Type B pancreatic cell (in vitro differentiated cells): ENCODE measurements around the gene IQSEC1. TPM values are rescaled to one million over a fixed set of nuclear protein-coding genes. Genes with fewer than 3 reads are reported as not detected.

Experiments
- DNase-seq: peaks from one replicate; pipeline ENCODE4 v3.0.0; 2021; ENCODE audit warnings: mixed read lengths; ENCODE audit not compliant: unreplicated experiment; ENCODE audit errors: extremely low spot score
- H3K27ac Mint-ChIP-seq: 2 replicates; pipeline ENCODE4 v1.8.0; 2021; ENCODE audit warnings: mild to moderate bottlenecking, mixed read lengths
- H3K27me3 Mint-ChIP-seq: 2 replicates; pipeline ENCODE4 v1.8.0; 2021; ENCODE audit warnings: mixed read lengths
- H3K36me3 Mint-ChIP-seq: 2 replicates; pipeline ENCODE4 v1.8.0; 2021; ENCODE audit warnings: mixed read lengths
- H3K4me1 Mint-ChIP-seq: one replicate; pipeline ENCODE4 v1.8.0; 2021; ENCODE audit warnings: mixed read lengths; ENCODE audit not compliant: unreplicated experiment
- H3K4me3 Mint-ChIP-seq: 2 replicates; pipeline ENCODE4 v1.8.0; 2021; ENCODE audit warnings: mild to moderate bottlenecking, mixed read lengths
- H3K9me3 Mint-ChIP-seq: 2 replicates; pipeline ENCODE4 v1.8.0; 2021; ENCODE audit warnings: mixed read lengths
- total RNA-seq: library from RNA; stranded (reverse); gene quantifications from 2 replicates; pipeline ENCODE4 v1.2.1, GENCODE V29; 2021; ENCODE audit warnings: low replicate concordance
- TF ChIP-seq, protein P1 (sequence below): fragments of 200-600 bp; sonication (generic); conservative IDR thresholded peaks from 2 replicates; pipeline ENCODE4 v1.5.0; 2021; ENCODE audit warnings: antibody characterized with exemption, mild to moderate bottlenecking

IQSEC1 gene
- total RNA-seq, 1 donor from 2014 or later: 33.1 TPM

DNA sequence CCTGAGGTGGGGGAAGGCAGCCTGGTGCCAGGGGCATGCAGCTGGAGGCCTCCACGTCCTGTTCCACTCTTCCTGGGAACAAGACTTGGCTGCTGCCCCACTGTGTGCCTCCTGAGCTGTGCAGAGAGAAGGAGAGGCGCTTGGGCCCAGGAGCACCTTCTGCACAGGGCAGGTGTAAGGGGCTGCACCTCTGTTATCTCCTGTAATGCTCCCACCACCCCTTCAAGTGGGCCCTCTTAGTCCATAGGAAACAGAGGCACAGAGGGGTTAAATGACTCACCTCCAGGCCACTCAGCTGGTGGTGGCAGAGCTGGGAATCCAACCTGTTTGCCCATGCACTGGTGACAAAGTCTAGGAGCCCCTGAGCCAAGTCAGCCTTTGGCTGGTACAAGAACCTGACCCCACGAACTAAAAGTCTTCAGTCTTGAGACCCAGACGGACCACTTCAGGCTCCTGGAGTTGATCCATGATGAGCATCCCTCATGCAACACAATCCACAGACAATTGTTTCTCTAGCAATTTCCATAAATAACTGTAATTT, 93.2 kb downstream of the IQSEC1 start:
- TF ChIP-seq, protein P1, sequence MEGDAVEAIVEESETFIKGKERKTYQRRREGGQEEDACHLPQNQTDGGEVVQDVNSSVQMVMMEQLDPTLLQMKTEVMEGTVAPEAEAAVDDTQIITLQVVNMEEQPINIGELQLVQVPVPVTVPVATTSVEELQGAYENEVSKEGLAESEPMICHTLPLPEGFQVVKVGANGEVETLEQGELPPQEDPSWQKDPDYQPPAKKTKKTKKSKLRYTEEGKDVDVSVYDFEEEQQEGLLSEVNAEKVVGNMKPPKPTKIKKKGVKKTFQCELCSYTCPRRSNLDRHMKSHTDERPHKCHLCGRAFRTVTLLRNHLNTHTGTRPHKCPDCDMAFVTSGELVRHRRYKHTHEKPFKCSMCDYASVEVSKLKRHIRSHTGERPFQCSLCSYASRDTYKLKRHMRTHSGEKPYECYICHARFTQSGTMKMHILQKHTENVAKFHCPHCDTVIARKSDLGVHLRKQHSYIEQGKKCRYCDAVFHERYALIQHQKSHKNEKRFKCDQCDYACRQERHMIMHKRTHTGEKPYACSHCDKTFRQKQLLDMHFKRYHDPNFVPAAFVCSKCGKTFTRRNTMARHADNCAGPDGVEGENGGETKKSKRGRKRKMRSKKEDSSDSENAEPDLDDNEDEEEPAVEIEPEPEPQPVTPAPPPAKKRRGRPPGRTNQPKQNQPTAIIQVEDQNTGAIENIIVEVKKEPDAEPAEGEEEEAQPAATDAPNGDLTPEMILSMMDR: no peak
- Mint-ChIP-seq H3K4me1 (peaks cover 10% of the 10 kb centered on the region), H3K9me3 (no peaks in the 10 kb centered on the region), H3K27me3 (peaks cover 3% of the 10 kb centered on the region), H3K27ac (no peak overlapping the region), H3K4me3 (no peak overlapping the region), H3K36me3 (no peaks in the 10 kb centered on the region)
- no peak for DNase-seq

DNA sequence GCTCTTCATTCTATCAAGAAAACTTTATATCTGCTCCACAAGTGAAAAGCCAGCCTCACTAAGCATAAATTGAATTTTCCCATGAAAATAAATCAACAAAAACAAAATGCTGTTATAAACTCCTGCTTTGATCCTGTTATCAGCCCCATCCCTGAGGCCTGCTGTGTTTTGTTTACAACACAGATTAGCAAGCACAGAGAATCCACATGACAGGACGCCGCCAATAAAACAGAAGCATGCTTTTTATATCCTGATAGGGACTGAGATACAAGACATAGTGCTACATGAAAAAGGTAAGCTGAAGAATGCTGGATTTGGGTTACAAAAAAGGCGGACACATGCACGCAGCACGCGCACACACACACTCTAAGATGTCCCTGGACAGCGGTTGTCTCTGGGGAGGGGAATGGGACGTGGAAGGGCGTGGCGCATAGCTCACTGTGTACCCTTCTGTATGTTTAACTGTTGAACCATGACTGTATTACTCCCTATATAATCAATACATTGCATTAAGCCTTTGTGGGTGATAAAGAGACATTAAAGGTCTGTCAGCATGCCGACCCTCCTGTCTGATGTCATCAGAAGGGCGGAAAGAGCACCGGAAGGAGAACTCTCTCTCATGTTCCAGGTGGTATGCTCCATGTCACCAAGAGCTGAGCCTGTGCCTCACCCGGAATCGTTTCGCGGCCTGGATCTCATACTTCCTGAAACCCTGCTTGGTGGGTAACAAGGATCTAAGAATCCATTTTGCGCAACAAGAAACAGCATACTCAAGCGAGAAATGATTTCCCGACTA, 93.9 kb downstream of the IQSEC1 start:
- H3K27me3 Mint-ChIP-seq: peaks cover 3% of the 10 kb centered on the region
- no peak overlapping the region for H3K27ac Mint-ChIP-seq
- peaks cover 10% of the 10 kb centered on the region for H3K4me1 Mint-ChIP-seq
- H3K9me3 Mint-ChIP-seq: no peaks in the 10 kb centered on the region
- no peak for DNase-seq
- TF ChIP-seq, protein P1: no peak
- no peak overlapping the region for H3K4me3 Mint-ChIP-seq
- no peaks in the 10 kb centered on the region for H3K36me3 Mint-ChIP-seq

DNA sequence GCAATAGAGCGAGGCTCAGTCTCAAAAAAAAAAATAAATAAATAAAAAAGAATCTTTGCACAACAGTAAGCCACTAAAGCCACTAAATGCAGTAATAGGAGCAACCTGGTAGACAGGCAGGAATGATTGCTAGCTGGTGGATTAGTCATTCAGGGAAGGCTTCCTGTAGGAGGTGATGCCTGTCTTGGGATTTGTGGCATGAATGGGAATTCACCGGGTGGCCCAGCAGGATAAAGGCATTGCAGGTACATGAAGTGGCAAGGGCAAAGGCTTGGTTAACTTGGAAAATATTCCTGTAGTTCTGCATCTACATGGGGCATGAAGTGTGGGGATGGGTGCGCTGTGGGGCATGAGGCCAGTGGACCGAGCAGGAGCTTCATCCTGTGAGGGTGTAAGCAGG, 94.5 kb downstream of the IQSEC1 start:
- no peaks in the 10 kb centered on the region for H3K36me3 Mint-ChIP-seq
- DNase-seq: no peak
- no peak overlapping the region for H3K27ac Mint-ChIP-seq
- peaks cover 10% of the 10 kb centered on the region for H3K4me1 Mint-ChIP-seq
- peaks cover 3% of the 10 kb centered on the region for H3K27me3 Mint-ChIP-seq
- TF ChIP-seq, protein P1: no peak
- H3K9me3 Mint-ChIP-seq: no peaks in the 10 kb centered on the region
- H3K4me3 Mint-ChIP-seq: no peak overlapping the region

DNA sequence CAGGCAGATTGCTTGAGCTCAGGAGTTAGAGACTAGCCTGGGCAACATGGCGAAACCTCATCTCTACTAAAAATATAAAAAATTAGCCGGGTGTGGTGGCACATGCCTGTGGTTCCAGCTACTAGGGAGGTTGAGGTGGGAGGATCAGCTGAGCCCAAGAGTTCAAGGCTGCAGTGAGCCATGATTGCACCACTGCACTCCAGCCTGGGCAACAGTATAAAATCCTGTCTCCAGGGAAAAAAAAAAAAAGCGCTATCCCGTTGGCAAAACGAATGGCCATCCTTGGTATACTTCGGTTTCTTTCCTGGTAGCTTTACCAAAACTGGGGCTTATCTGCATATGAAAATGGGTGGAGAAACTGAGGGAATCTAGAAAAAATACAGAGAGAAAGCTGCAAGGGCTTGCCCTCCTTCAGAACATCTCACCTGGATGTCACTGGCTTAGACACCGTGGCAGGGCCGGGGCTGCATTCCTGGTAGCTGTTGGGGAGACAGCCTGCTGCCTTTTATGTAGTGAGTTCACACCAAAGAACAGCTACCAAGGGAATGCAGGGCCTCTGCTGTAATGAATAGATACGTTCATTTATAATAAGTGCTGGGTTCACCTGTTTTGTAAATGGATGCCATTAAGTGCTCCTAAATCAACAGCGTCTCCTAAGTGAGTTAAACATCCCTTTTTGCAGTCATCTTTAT, 96.0 kb downstream of the IQSEC1 start:
- TF ChIP-seq, protein P1: no peak
- H3K27me3 Mint-ChIP-seq: peaks cover 3% of the 10 kb centered on the region
- no peak overlapping the region for H3K27ac Mint-ChIP-seq

DNA sequence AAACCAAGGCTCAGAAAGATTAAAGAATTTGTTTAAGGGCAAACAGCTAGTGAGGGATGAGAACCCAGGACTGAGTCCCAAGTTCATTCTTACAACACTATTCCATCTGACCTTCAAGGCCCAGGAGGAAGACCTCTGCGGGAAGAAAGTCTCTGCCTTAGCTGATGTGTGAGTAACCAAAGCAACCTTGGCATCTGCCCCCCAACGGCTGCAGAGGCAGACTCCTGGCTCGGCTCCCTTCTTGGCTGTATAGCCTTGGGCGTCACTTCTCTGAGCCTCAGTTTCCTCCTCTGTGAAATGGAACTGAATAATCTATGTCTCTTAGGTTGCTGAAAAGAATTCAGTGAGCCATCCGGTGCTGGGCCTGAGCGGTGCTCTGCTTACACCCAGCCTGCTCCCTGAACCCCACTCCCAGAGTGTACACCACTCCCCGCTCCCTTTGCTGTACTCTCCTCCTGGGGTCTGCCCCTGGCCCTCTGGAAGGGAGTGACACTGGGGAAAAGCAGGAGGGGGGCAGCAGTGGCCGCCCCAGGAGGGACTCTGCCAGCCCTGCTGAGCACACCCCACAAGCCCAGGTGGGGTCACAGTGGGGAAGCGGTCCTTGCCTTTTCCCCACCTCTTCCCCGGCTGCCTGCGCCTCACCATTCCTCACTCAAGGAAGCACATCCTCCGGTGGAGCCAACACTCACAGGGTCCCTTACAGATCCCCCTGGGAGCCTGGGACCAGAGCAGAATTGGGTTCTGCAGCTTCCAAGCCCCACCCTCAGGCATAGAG, 97.3 kb downstream of the IQSEC1 start:
- no peak for DNase-seq
- TF ChIP-seq, protein P1: no peak
- no peaks in the 10 kb centered on the region for H3K36me3 Mint-ChIP-seq
- H3K4me1 Mint-ChIP-seq: peaks cover 10% of the 10 kb centered on the region
- no peak overlapping the region for H3K27ac Mint-ChIP-seq
- no peak overlapping the region for H3K4me3 Mint-ChIP-seq
- no peaks in the 10 kb centered on the region for H3K9me3 Mint-ChIP-seq
- peaks cover 3% of the 10 kb centered on the region for H3K27me3 Mint-ChIP-seq

More for the DNA sequence above, 96.0 kb downstream of the IQSEC1 start:
- H3K4me1 Mint-ChIP-seq: peaks cover 10% of the 10 kb centered on the region
- no peaks in the 10 kb centered on the region for H3K9me3 Mint-ChIP-seq
- no peak overlapping the region for H3K4me3 Mint-ChIP-seq
- H3K36me3 Mint-ChIP-seq: no peaks in the 10 kb centered on the region
- DNase-seq: no peak
